ENCODE measurements around the gene RPRD2. TPM values are rescaled to one million over a fixed set of nuclear protein-coding genes. Genes with fewer than 3 reads are reported as not detected.

The RPRD2 gene
- total RNA-seq, 1 experiment from 2014 or later: 7.1 TPM

GRCh38 chr1:150420560-150421265, 56.8 kb downstream of the RPRD2 start:
- in situ Hi-C loops (cut with HindIII; ENCODE audit: low pct_unique_long_range_greater_than_20kb, low sequenced_read_pairs): no loop called here

GRCh38 chr1:150422541-150422940, 58.6 kb downstream of the RPRD2 start:
- in situ Hi-C loops (cut with HindIII; ENCODE audit: low pct_unique_long_range_greater_than_20kb, low sequenced_read_pairs): no loop called here
- DNase-seq (ENCODE audit: low read depth, low spot score): no peak

More at GRCh38 chr1:150420560-150421265, 56.8 kb downstream of the RPRD2 start:
- no peak for DNase-seq (ENCODE audit: low read depth, low spot score)

- peak; percentile 75 for DNase-seq (ENCODE audit: low read depth, low spot score)
- in situ Hi-C loops (cut with HindIII; ENCODE audit: low pct_unique_long_range_greater_than_20kb, low sequenced_read_pairs): no loop called here
These were observed 65.9 kb downstream of the RPRD2 start for GRCh38 chr1:150429805-150430204.

GRCh38 chr1:150441121-150441520, 77.2 kb downstream of the RPRD2 start:
- peak; percentile 68 for DNase-seq (ENCODE audit: low read depth, low spot score)
- in situ Hi-C loops (cut with HindIII; ENCODE audit: low pct_unique_long_range_greater_than_20kb, low sequenced_read_pairs): no loop called here

- in situ Hi-C loops (cut with HindIII; ENCODE audit: low pct_unique_long_range_greater_than_20kb, low sequenced_read_pairs): no loop called here
- no peak for DNase-seq (ENCODE audit: low read depth, low spot score)
These were observed 80.3 kb downstream of the RPRD2 start for GRCh38 chr1:150444232-150444631.

- no peak for DNase-seq (ENCODE audit: low read depth, low spot score)
- in situ Hi-C loops (cut with HindIII; ENCODE audit: low pct_unique_long_range_greater_than_20kb, low sequenced_read_pairs): no loop called here
These were observed 92.2 kb downstream of the RPRD2 start for GRCh38 chr1:150456146-150456647.

GRCh38 chr1:150464422-150464826, 100.5 kb downstream of the RPRD2 start:
- in situ Hi-C loops (cut with HindIII; ENCODE audit: low pct_unique_long_range_greater_than_20kb, low sequenced_read_pairs): no loop called here
- DNase-seq (ENCODE audit: low read depth, low spot score): peak; percentile 74

- DNase-seq (ENCODE audit: low read depth, low spot score): no peak
- in situ Hi-C loops (cut with HindIII; ENCODE audit: low pct_unique_long_range_greater_than_20kb, low sequenced_read_pairs): no loop called here
These were observed 103.0 kb downstream of the RPRD2 start for GRCh38 chr1:150466964-150467363.

GRCh38 chr1:150469291-150469690, 105.3 kb downstream of the RPRD2 start:
- in situ Hi-C loops (cut with HindIII; ENCODE audit: low pct_unique_long_range_greater_than_20kb, low sequenced_read_pairs): no loop called here
- DNase-seq (ENCODE audit: low read depth, low spot score): no peak

GRCh38 chr1:150472601-150473200, 108.8 kb downstream of the RPRD2 start:
- DNase-seq (ENCODE audit: low read depth, low spot score): no peak
- in situ Hi-C loops (cut with HindIII; ENCODE audit: low pct_unique_long_range_greater_than_20kb, low sequenced_read_pairs): no loop called here

- in situ Hi-C loops (cut with HindIII; ENCODE audit: low pct_unique_long_range_greater_than_20kb, low sequenced_read_pairs): no loop called here
- DNase-seq (ENCODE audit: low read depth, low spot score): no peak
These were observed 109.7 kb downstream of the RPRD2 start for GRCh38 chr1:150473659-150474058.

GRCh38 chr1:150474869-150475268, 110.9 kb downstream of the RPRD2 start:
- DNase-seq (ENCODE audit: low read depth, low spot score): no peak
- in situ Hi-C loops (cut with HindIII; ENCODE audit: low pct_unique_long_range_greater_than_20kb, low sequenced_read_pairs): no loop called here

- no peak for DNase-seq (ENCODE audit: low read depth, low spot score)
- in situ Hi-C loops (cut with HindIII; ENCODE audit: low pct_unique_long_range_greater_than_20kb, low sequenced_read_pairs): no loop called here
These were observed 112.8 kb downstream of the RPRD2 start for GRCh38 chr1:150476754-150477153.

- in situ Hi-C loops (cut with HindIII; ENCODE audit: low pct_unique_long_range_greater_than_20kb, low sequenced_read_pairs): no loop called here
- no peak for DNase-seq (ENCODE audit: low read depth, low spot score)
These were observed 113.4 kb downstream of the RPRD2 start for GRCh38 chr1:150477320-150477719.

- in situ Hi-C loops (cut with HindIII; ENCODE audit: low pct_unique_long_range_greater_than_20kb, low sequenced_read_pairs): no loop called here
- DNase-seq (ENCODE audit: low read depth, low spot score): no peak
These were observed 113.8 kb downstream of the RPRD2 start for GRCh38 chr1:150477733-150478132.

GRCh38 chr1:150479370-150479769, 115.4 kb downstream of the RPRD2 start:
- DNase-seq (ENCODE audit: low read depth, low spot score): no peak
- in situ Hi-C loops (cut with HindIII; ENCODE audit: low pct_unique_long_range_greater_than_20kb, low sequenced_read_pairs): no loop called here

- in situ Hi-C loops (cut with HindIII; ENCODE audit: low pct_unique_long_range_greater_than_20kb, low sequenced_read_pairs): no loop called here
These were observed 116.0 kb downstream of the RPRD2 start for GRCh38 chr1:150479927-150480352.

GRCh38 chr1:150484431-150484830, 120.5 kb downstream of the RPRD2 start:
- in situ Hi-C loops (cut with HindIII; ENCODE audit: low pct_unique_long_range_greater_than_20kb, low sequenced_read_pairs): no loop called here
- DNase-seq (ENCODE audit: low read depth, low spot score): no peak

More at GRCh38 chr1:150479927-150480352, 116.0 kb downstream of the RPRD2 start:
- no peak for DNase-seq (ENCODE audit: low read depth, low spot score)

GRCh38 chr1:150484861-150485260, 120.9 kb downstream of the RPRD2 start:
- in situ Hi-C loops (cut with HindIII; ENCODE audit: low pct_unique_long_range_greater_than_20kb, low sequenced_read_pairs): no loop called here
- DNase-seq (ENCODE audit: low read depth, low spot score): peak; percentile 62

Measured in SK-MEL-5 (cell line).